ENCODE results near the gene SH3BP2. TPM values are rescaled to one million over a fixed set of nuclear protein-coding genes. Genes with fewer than 3 reads are reported as not detected.

Gene SH3BP2
- total RNA-seq, 1 experiment from 2014 or later = 52.8 TPM

DNA sequence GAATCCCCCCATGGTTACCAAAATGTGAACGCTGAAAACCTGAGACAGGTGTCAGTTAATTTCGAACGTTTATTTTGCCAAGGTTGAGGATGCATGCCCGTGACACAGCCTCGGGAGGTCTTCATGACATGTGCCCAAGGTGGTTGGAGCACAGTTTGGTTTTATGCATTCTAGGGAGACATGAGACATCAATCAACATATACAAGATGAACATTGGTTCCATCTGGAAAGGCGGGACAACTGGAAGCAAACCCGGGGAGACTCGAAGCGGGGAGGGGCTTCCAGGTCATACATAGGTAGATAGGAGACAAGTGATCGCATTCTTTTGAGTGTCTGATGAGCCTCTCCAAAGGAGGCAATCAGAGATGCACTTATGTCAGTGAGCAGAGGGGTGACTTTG lies 11.0 kb upstream of the SH3BP2 start:
- no peak overlapping the region for H3K4me3 ChIP-seq (replicated peaks in 1 of 2; ENCODE audit: low read depth in 1 of 2, low read length in 2 of 2)
- no peak overlapping the region for H2AFZ ChIP-seq (ENCODE audit: low read depth, low read length, poor library complexity, severe bottlenecking)
- RAD21 ChIA-PET (ENCODE audit: low non-redundant PET in 1 of 2, low total read pairs in 2 of 2, uncharacterized antibody in 2 of 2, unreplicated experiment in 2 of 2) = no interaction called here
- H3K27ac ChIP-seq (ENCODE audit: low read depth, low read length) = no peak overlapping the region
- no peaks in the 10 kb centered on the region for H4K20me1 ChIP-seq (ENCODE audit: insufficient read depth)
- intact Hi-C loops (cut with micrococcal nuclease) = no loop called here
- H3K36me3 ChIP-seq (ENCODE audit: control insufficient read depth in 1 of 2, insufficient read depth in 2 of 2, low read length in 2 of 2) = no peaks in the 10 kb centered on the region
- BruUV-seq (replicated peaks) = no TSS peak
- no peak overlapping the region for H3K4me2 ChIP-seq (ENCODE audit: low read length)
- no peaks in the 10 kb centered on the region for H3K9me2 ChIP-seq (ENCODE audit: insufficient read depth)
- CTCF ChIA-PET = no interaction called here
- no peaks in the 10 kb centered on the region for H3K27me3 ChIP-seq (ENCODE audit: insufficient read depth, low read length)
- H3K4me1 ChIP-seq (ENCODE audit: control insufficient read depth in 1 of 2, insufficient read depth in 2 of 2, low read length in 2 of 2) = peaks cover 0 to 6% of the 10 kb centered on the region in 2 experiments; a peak in 1 of 4 replicates
- DNase-seq (ENCODE audit: low read depth, low spot score) = no peak
- no peak for ATAC-seq
- no peaks in the 10 kb centered on the region for H3K79me2 ChIP-seq (ENCODE audit: insufficient read depth, low read length)
- TF ChIP-seq JUND (IDR thresholded peaks at IDR 0.05) = no peak
- TF ChIP-seq CBX3 (IDR thresholded peaks at IDR 0.05; ENCODE audit: low read depth) = no peak
- no peak for TF ChIP-seq TCF7L2 (IDR thresholded peaks at IDR 0.05; ENCODE audit: borderline replicate concordance, extremely low read depth, insufficient read depth, insufficient read length)
- no peak for TF ChIP-seq CEBPB (IDR thresholded peaks at IDR 0.05; ENCODE audit: low read depth)
- no peak for TF ChIP-seq ELF1 (IDR thresholded peaks at IDR 0.05; ENCODE audit: borderline replicate concordance, low read depth)
- TF ChIP-seq, protein P1, sequence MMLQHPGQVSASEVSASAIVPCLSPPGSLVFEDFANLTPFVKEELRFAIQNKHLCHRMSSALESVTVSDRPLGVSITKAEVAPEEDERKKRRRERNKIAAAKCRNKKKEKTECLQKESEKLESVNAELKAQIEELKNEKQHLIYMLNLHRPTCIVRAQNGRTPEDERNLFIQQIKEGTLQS (IDR thresholded peaks at IDR 0.05) = no peak
- no peak for TF ChIP-seq SIN3A (IDR thresholded peaks at IDR 0.05; ENCODE audit: low read depth)
- no peak for TF ChIP-seq POLR2A (IDR thresholded peaks at IDR 0.05; ENCODE audit: borderline replicate concordance, extremely low read depth, insufficient read depth, insufficient read length)
- TF ChIP-seq CTCF (IDR thresholded peaks at IDR 0.05 in 2 of 3, conservative IDR thresholded peaks at IDR 0.05 in 1 of 3; ENCODE audit: borderline replicate concordance in 1 of 3, insufficient read depth in 1 of 3, low read depth in 2 of 3, low read length in 2 of 3) = no peak
- no peaks in the 10 kb centered on the region for H3K9me3 ChIP-seq (ENCODE audit: control insufficient read depth in 1 of 2, insufficient read depth in 1 of 2, low read depth in 1 of 2, low read length in 2 of 2)
- POLR2A ChIA-PET = no interaction called here
- H3K9ac ChIP-seq (ENCODE audit: low read length) = no peak overlapping the region

GRCh38 chr4:2783790-2784189 lies 9.1 kb upstream of the SH3BP2 start:
- ATAC-seq (no peak), DNase-seq (ENCODE audit: low read depth, low spot score) (no peak)
- no peaks in the 10 kb centered on the region for H3K9me2 ChIP-seq (ENCODE audit: insufficient read depth)
- CTCF ChIA-PET = no interaction called here
- BruUV-seq (replicated peaks) = no TSS peak
- POLR2A ChIA-PET = no interaction called here
- no peak overlapping the region for H3K9ac ChIP-seq (ENCODE audit: low read length)
- H3K27ac ChIP-seq (ENCODE audit: low read depth, low read length) = no peak overlapping the region
- no peaks in the 10 kb centered on the region for H3K79me2 ChIP-seq (ENCODE audit: insufficient read depth, low read length)
- no peaks in the 10 kb centered on the region for H3K9me3 ChIP-seq (ENCODE audit: control insufficient read depth in 1 of 2, insufficient read depth in 1 of 2, low read depth in 1 of 2, low read length in 2 of 2)
- H3K27me3 ChIP-seq (ENCODE audit: insufficient read depth, low read length) = no peaks in the 10 kb centered on the region
- peaks cover 0 to 6% of the 10 kb centered on the region in 2 experiments; a peak in 1 of 4 replicates for H3K4me1 ChIP-seq (ENCODE audit: control insufficient read depth in 1 of 2, insufficient read depth in 2 of 2, low read length in 2 of 2)
- no peak overlapping the region for H3K4me2 ChIP-seq (ENCODE audit: low read length)
- RAD21 ChIA-PET (ENCODE audit: low non-redundant PET in 1 of 2, low total read pairs in 2 of 2, uncharacterized antibody in 2 of 2, unreplicated experiment in 2 of 2) = no interaction called here
- intact Hi-C loops (cut with micrococcal nuclease) = no loop called here
- H4K20me1 ChIP-seq (ENCODE audit: insufficient read depth) = no peaks in the 10 kb centered on the region
- no peaks in the 10 kb centered on the region for H3K36me3 ChIP-seq (ENCODE audit: control insufficient read depth in 1 of 2, insufficient read depth in 2 of 2, low read length in 2 of 2)
- H3K4me3 ChIP-seq (replicated peaks in 1 of 2; ENCODE audit: low read depth in 1 of 2, low read length in 2 of 2) = no peak overlapping the region
- H2AFZ ChIP-seq (ENCODE audit: low read depth, low read length, poor library complexity, severe bottlenecking) = no peak overlapping the region
- no peak for TF ChIP-seq SRF (IDR thresholded peaks at IDR 0.05; ENCODE audit: low read depth)
- TF ChIP-seq, protein P2, sequence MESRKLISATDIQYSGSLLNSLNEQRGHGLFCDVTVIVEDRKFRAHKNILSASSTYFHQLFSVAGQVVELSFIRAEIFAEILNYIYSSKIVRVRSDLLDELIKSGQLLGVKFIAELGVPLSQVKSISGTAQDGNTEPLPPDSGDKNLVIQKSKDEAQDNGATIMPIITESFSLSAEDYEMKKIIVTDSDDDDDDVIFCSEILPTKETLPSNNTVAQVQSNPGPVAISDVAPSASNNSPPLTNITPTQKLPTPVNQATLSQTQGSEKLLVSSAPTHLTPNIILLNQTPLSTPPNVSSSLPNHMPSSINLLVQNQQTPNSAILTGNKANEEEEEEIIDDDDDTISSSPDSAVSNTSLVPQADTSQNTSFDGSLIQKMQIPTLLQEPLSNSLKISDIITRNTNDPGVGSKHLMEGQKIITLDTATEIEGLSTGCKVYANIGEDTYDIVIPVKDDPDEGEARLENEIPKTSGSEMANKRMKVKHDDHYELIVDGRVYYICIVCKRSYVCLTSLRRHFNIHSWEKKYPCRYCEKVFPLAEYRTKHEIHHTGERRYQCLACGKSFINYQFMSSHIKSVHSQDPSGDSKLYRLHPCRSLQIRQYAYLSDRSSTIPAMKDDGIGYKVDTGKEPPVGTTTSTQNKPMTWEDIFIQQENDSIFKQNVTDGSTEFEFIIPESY (IDR thresholded peaks at IDR 0.05; ENCODE audit: extremely low read depth, insufficient replicate concordance, low read length) = no peak
- no peak for TF ChIP-seq ZNF274 (IDR thresholded peaks at IDR 0.05; ENCODE audit: low read depth, low read length)
- no peak for TF ChIP-seq SIN3A (IDR thresholded peaks at IDR 0.05; ENCODE audit: low read depth)
- no peak for TF ChIP-seq MAX (IDR thresholded peaks at IDR 0.05)
- TF ChIP-seq EZH2 (IDR thresholded peaks at IDR 0.05) = no peak
- no peak for TF ChIP-seq JUND (IDR thresholded peaks at IDR 0.05)
